Stomach (tissue), 19 donors: ENCODE results near the gene FBXO2. TPM values are rescaled to one million over a fixed set of nuclear protein-coding genes. Genes with fewer than 3 reads are reported as not detected.

Source experiments
- DNase-seq, 2 donors: peaks; one replicate each; pipeline versions ENCODE4 v3.0.0 to v3.0.0-alpha.2; 2013 to 2019
- H3K27ac ChIP-seq, 5 donors: fragments of 200-600 bp in 4 of 5; sonication (generic) in 4 of 5; one replicate each; pipeline ENCODE4 v1.5.1; 2013 to 2019; ENCODE audit warnings: mild to moderate bottlenecking in 1 of 5, moderate library complexity in 1 of 5
- H3K27me3 ChIP-seq, 3 donors: fragments of 200-600 bp; sonication (generic); one replicate each; pipeline ENCODE4 v1.5.1; 2017 to 2019; ENCODE audit warnings: mixed run types in 1 of 3
- H3K36me3 ChIP-seq, 4 donors: fragments of 200-600 bp; sonication (generic); 1 replicate in 3 of 4; 2 replicates in 1 of 4; pipeline ENCODE4 v1.5.1; 2016 to 2019
- H3K4me1 ChIP-seq, 4 donors: fragments of 200-600 bp; sonication (generic); one replicate each; pipeline ENCODE4 v1.5.1; 2016 to 2019
- H3K4me3 ChIP-seq, 4 donors: fragments of 200-600 bp; sonication (generic) in 3 of 4; one replicate each; pipeline ENCODE4 v1.5.1; 2016 to 2019; ENCODE audit warnings: mild to moderate bottlenecking in 1 of 4
- H3K9me3 ChIP-seq, 4 donors: fragments of 200-600 bp; sonication (generic); one replicate each; pipeline ENCODE4 v1.5.1; 2016 to 2019
- EP300 ChIP-seq: sonication (generic); formaldehyde crosslinking; IDR thresholded peaks from one replicate; pipeline ENCODE4 v1.6.1; 2017; ENCODE audit warnings: antibody characterized with exemption
- POLR2A ChIP-seq, 4 donors: fragments of 450-650 bp; IDR thresholded peaks; one replicate each; pipeline ENCODE4 v1.6.1; 2016; ENCODE audit warnings: antibody characterized with exemption in 4 of 4, control low read depth in 2 of 4, mild to moderate bottlenecking in 1 of 4, moderate library complexity in 1 of 4
- POLR2AphosphoS5 ChIP-seq, 3 donors: sonication (generic); formaldehyde crosslinking; IDR thresholded peaks; one replicate each; pipeline ENCODE4 v1.6.1; 2016; ENCODE audit warnings: antibody characterized with exemption in 3 of 3
- WGBS, 5 donors: extraction: QIAGEN DNeasy Blood & Tissue Kit in 3 of 5; methylation state at CpG; one replicate each; pipeline versions ENCODE4 v1.1.5 to v1.1.7; 2013 to 2018; 5-methylcytosine and 5-hydroxymethylcytosine counted together
- intact Hi-C: fragments of 100-400 bp; cut with DNase I; formaldehyde crosslinking; loops from one replicate; pipeline ENCODE4 v1.15.1; 2023; ENCODE audit warnings: low total_unique reads
- long read RNA-seq, 10 donors: transcript quantifications; one replicate each; lab custom pipeline, GENCODE V29; 2026
- polyA plus RNA-seq, 3 donors: library from polyadenylated mRNA; stranded (reverse); fragments of 200-250 nt; gene quantifications; one replicate each; pipeline ENCODE4 v1.2.3, GENCODE V29; 2013
- total RNA-seq, 5 donors: library from RNA; depleted of rRNA; stranded (reverse); fragments of >200 nt; gene quantifications; one replicate each; pipeline versions ENCODE4 v1.1.0 to v1.2.3, GENCODE V29; 2014 to 2016
- TF ChIP-seq, protein P1 (sequence below), 7 experiments: fragments of 450-650 bp in 4 of 7; fragments of 200-600 bp in 3 of 7; sonication (generic) in 3 of 7; IDR thresholded peaks; one replicate each; pipeline ENCODE4 v1.5.1; 2016 to 2019; ENCODE audit warnings: antibody characterized with exemption in 7 of 7, control low read depth in 2 of 7, mild to moderate bottlenecking in 1 of 7
- donor health status: healthy with polysubstance abuse.
- donor health status: Bipolar disorder and iron deficiency.
- donor health status: healthy.

FBXO2 gene, protein sequence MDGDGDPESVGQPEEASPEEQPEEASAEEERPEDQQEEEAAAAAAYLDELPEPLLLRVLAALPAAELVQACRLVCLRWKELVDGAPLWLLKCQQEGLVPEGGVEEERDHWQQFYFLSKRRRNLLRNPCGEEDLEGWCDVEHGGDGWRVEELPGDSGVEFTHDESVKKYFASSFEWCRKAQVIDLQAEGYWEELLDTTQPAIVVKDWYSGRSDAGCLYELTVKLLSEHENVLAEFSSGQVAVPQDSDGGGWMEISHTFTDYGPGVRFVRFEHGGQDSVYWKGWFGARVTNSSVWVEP
- total RNA-seq: 10 to 100 TPM in 1 of 5 donors, 1 to 10 TPM in 2, not detected in 2; 2.5 to 12.5 (median 5.0) TPM
- polyA plus RNA-seq: 10 to 100 TPM in 2 of 3 donors, 1 to 10 TPM in 1; 5.5 to 16.7 (median 15.4) TPM
- long read RNA-seq, donor 1, partial matches to known transcripts: 0 of 2 reads
- long read RNA-seq, donor 1, other reads (novel, unspliced or antisense): 0 of 2 reads
- long read RNA-seq, donor 2, partial matches to known transcripts: 0 of 2 reads
- long read RNA-seq, donor 2, other reads (novel, unspliced or antisense): 0 of 2 reads
- long read RNA-seq, donor 3: 0 reads
- long read RNA-seq, donor 4: 0 reads
- long read RNA-seq, donor 5, partial matches to known transcripts: 0 of 3 reads
- long read RNA-seq, donor 5, other reads (novel, unspliced or antisense): 0 of 3 reads
- long read RNA-seq, donor 6: 0 reads
- long read RNA-seq, donor 7, partial matches to known transcripts: 0 of 4 reads
- long read RNA-seq, donor 7, other reads (novel, unspliced or antisense): 0 of 4 reads
- long read RNA-seq, donor 8, partial matches to known transcripts: 0 of 2 reads
- long read RNA-seq, donor 8, other reads (novel, unspliced or antisense): 0 of 2 reads
- long read RNA-seq, donor 9: 0 reads
- long read RNA-seq, donor 10, partial matches to known transcripts: 0 of 3 reads
- long read RNA-seq, donor 10, other reads (novel, unspliced or antisense): 0 of 3 reads

GRCh38 chr1:11654137-11654938 lies at the start of gene FBXO2, which contains the start of gene FBXO44:
TSS of gene FBXO2 (minus strand) at chr1:11654429. CDS start at chr1:11654340, 89 bp downstream.
TSS of gene FBXO44 (plus strand) at chr1:11654877. CDS start at chr1:11655836, 959 bp downstream.
- no peaks in the 10 kb centered on the region for H3K9me3 ChIP-seq
- H3K27me3 ChIP-seq: peaks cover 0 to 27% (median 10%) of the 10 kb centered on the region in 3 donors
- peaks cover 37 to 48% (median 45%) of the 10 kb centered on the region in 4 donors for H3K4me1 ChIP-seq
- 2 to 19% (median 3%) methylated on average over 30 to 94 of the region's 94 CpGs; no CpG with 5 or more reads in 1 of the 5 donors for WGBS, 5 donors
- H3K36me3 ChIP-seq: peaks cover 0 to 18% (median 14%) of the 10 kb centered on the region in 4 donors
- intact Hi-C loops: no loop called here
- peak within 1 kb of the TSS; percentile 74 to 86 (median 80) for H3K4me3 ChIP-seq
- peak in 1 of 3 donors; percentile 38 for TF ChIP-seq POLR2AphosphoS5 (IDR thresholded peaks at IDR 0.05)
- no peak for TF ChIP-seq EP300
- TF ChIP-seq, protein P1, sequence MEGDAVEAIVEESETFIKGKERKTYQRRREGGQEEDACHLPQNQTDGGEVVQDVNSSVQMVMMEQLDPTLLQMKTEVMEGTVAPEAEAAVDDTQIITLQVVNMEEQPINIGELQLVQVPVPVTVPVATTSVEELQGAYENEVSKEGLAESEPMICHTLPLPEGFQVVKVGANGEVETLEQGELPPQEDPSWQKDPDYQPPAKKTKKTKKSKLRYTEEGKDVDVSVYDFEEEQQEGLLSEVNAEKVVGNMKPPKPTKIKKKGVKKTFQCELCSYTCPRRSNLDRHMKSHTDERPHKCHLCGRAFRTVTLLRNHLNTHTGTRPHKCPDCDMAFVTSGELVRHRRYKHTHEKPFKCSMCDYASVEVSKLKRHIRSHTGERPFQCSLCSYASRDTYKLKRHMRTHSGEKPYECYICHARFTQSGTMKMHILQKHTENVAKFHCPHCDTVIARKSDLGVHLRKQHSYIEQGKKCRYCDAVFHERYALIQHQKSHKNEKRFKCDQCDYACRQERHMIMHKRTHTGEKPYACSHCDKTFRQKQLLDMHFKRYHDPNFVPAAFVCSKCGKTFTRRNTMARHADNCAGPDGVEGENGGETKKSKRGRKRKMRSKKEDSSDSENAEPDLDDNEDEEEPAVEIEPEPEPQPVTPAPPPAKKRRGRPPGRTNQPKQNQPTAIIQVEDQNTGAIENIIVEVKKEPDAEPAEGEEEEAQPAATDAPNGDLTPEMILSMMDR (IDR thresholded peaks at IDR 0.05): no peak
- TF ChIP-seq POLR2A (IDR thresholded peaks at IDR 0.05): no peak
- peak within 1 kb of the TSS; percentile 65 to 88 (median 82) for H3K27ac ChIP-seq
- DNase-seq: peak; percentile 80 to 81

GRCh38 chr1:11703357-11704193 lies 49.3 kb upstream of the FBXO2 start:
- intact Hi-C loops: no loop called here
- H3K27ac ChIP-seq: no peak overlapping the region
- WGBS, 5 donors: 51 to 69% (median 59%) methylated on average over 4 to 8 of the region's 8 CpGs

GRCh38 chr1:11701981-11702803 lies 48.0 kb upstream of the FBXO2 start:
- 76 to 87% (median 84%) methylated on average over 15 of the region's 15 CpGs for WGBS, 5 donors
- no peak for DNase-seq
- Histone ChIP-seq H3K27me3 (peaks cover 0 to 82% (median 24%) of the 10 kb centered on the region in 3 donors), H3K9me3 (no peaks in the 10 kb centered on the region), H3K27ac (no peak overlapping the region), H3K4me3 (no peak overlapping the region), H3K36me3 (no peaks in the 10 kb centered on the region), H3K4me1 (peaks cover 0 to 12% (median 5%) of the 10 kb centered on the region in 4 donors)
- intact Hi-C loops: no loop called here
- TF ChIP-seq POLR2AphosphoS5 (IDR thresholded peaks at IDR 0.05): no peak
- no peak for TF ChIP-seq POLR2A (IDR thresholded peaks at IDR 0.05)
- TF ChIP-seq, protein P1 (IDR thresholded peaks at IDR 0.05): no peak
- TF ChIP-seq EP300: no peak

More at GRCh38 chr1:11703357-11704193, 49.3 kb upstream of the FBXO2 start:
- no peak overlapping the region for H3K4me3 ChIP-seq
- no peak for TF ChIP-seq EP300
- TF ChIP-seq POLR2AphosphoS5 (IDR thresholded peaks at IDR 0.05): no peak
- TF ChIP-seq, protein P1 (IDR thresholded peaks at IDR 0.05): no peak
- TF ChIP-seq POLR2A (IDR thresholded peaks at IDR 0.05): no peak
- DNase-seq: no peak
- H3K36me3 ChIP-seq: no peaks in the 10 kb centered on the region
- peaks cover 0 to 22% (median 14%) of the 10 kb centered on the region in 4 donors for H3K4me1 ChIP-seq
- no peaks in the 10 kb centered on the region for H3K9me3 ChIP-seq
- H3K27me3 ChIP-seq: peaks cover 0 to 78% (median 24%) of the 10 kb centered on the region in 3 donors
